GM18526 (cell line): Measurements from ENCODE around the gene TRIM26.

Source experiments
- POLR2A ChIP-seq: IDR thresholded peaks from 3 replicates; pipeline ENCODE4 v1.6.1; 2011; ENCODE audit not compliant: insufficient read length; ENCODE audit errors: extremely low read depth

Gene TRIM26

GRCh38 chr6:30192076-30192475 lies 21.1 kb downstream of the TRIM26 start:
- no peak for TF ChIP-seq POLR2A

- no peak for TF ChIP-seq POLR2A
These were observed 24.7 kb downstream of the TRIM26 start for GRCh38 chr6:30188541-30188940.

GRCh38 chr6:30185846-30186484 lies 27.2 kb downstream of the TRIM26 start:
- no peak for TF ChIP-seq POLR2A

- no peak for TF ChIP-seq POLR2A
These were observed 28.7 kb downstream of the TRIM26 start for GRCh38 chr6:30184417-30185031.

- no peak for TF ChIP-seq POLR2A
These were observed 33.1 kb downstream of the TRIM26 start for GRCh38 chr6:30180145-30180544.

GRCh38 chr6:30178837-30179236 lies 34.4 kb downstream of the TRIM26 start:
- TF ChIP-seq POLR2A: no peak

- TF ChIP-seq POLR2A: no peak
These were observed 37.4 kb downstream of the TRIM26 start for GRCh38 chr6:30175765-30176164.

- TF ChIP-seq POLR2A: no peak
These were observed 40.5 kb downstream of the TRIM26 start for GRCh38 chr6:30172681-30173080.

GRCh38 chr6:30171677-30172471 lies 41.3 kb downstream of the TRIM26 start:
- TF ChIP-seq POLR2A: no peak

GRCh38 chr6:30169658-30170614 lies 43.3 kb downstream of the TRIM26 start:
- no peak for TF ChIP-seq POLR2A

GRCh38 chr6:30168741-30169140 lies 44.5 kb downstream of the TRIM26 start:
- TF ChIP-seq POLR2A: no peak

- TF ChIP-seq POLR2A: no peak
These were observed 46.1 kb downstream of the TRIM26 start for GRCh38 chr6:30167101-30167500.

GRCh38 chr6:30164714-30165113 lies 48.5 kb downstream of the TRIM26 start:
- no peak for TF ChIP-seq POLR2A

GRCh38 chr6:30163918-30164654 lies 49.1 kb downstream of the TRIM26 start:
- no peak for TF ChIP-seq POLR2A
